NCI-H226 (cell line): ENCODE measurements around the gene ZFPM1.
A peak's percentile ranks its signal among the peaks of the same experiment; 100 is the strongest.

Experiments used
- DNase-seq: peaks from one replicate; pipeline ENCODE4 v3.0.0-alpha.2; 2015

Gene ZFPM1

GRCh38 chr16:88452482-88453216 is 431 bp upstream of the ZFPM1 start:
- peak; percentile 80 for DNase-seq

DNA sequence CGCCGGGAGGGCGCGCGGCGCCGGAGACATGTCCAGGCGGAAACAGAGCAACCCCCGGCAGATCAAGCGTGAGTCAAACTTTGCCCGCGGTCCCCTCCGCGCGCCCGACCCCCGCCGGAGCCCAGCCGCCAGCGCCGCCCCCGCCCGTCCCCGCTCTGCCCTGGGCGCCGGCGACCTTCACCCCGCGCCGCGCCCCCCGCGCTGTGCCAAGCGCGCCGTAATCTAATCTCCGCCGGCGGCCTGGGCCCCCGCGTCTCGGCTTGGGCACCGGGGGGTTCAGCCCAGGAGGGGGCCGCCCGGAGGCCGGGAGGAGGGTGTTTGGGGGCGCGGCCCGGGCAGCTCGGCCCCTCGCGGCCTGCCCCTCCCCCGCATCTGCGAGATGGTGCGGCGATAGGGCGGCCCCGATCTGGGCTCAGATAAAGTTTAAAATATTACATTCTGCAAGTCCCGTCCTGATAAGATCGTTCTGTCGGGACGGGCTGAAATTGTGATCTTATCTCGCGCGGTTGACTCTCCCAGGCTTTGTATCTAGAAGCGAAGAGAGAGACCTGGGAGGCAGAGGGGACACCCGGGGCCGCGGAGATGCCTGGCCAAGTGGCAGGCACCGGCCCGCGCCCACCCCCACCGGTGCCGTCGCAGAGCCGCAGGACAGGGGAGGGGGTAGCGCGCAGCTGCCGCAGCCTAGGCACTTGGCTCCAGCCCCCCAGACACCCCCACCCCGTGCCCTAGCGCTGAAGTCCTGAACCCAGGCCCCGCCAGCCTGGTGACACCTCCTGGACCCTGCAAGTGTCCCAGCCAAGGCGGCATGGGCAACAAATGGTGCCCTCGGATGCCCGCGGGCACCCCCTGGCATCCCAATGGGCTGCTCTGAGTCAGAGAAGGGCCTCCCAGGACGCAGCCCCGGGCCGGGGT is 787 bp downstream of the ZFPM1 start:
- DNase-seq = no peak

- no peak for DNase-seq
These were observed 1.5 kb downstream of the ZFPM1 start for GRCh38 chr16:88454523-88454947.

GRCh38 chr16:88455610-88456355 is 2.7 kb downstream of the ZFPM1 start:
- peak; percentile 33 for DNase-seq

DNA sequence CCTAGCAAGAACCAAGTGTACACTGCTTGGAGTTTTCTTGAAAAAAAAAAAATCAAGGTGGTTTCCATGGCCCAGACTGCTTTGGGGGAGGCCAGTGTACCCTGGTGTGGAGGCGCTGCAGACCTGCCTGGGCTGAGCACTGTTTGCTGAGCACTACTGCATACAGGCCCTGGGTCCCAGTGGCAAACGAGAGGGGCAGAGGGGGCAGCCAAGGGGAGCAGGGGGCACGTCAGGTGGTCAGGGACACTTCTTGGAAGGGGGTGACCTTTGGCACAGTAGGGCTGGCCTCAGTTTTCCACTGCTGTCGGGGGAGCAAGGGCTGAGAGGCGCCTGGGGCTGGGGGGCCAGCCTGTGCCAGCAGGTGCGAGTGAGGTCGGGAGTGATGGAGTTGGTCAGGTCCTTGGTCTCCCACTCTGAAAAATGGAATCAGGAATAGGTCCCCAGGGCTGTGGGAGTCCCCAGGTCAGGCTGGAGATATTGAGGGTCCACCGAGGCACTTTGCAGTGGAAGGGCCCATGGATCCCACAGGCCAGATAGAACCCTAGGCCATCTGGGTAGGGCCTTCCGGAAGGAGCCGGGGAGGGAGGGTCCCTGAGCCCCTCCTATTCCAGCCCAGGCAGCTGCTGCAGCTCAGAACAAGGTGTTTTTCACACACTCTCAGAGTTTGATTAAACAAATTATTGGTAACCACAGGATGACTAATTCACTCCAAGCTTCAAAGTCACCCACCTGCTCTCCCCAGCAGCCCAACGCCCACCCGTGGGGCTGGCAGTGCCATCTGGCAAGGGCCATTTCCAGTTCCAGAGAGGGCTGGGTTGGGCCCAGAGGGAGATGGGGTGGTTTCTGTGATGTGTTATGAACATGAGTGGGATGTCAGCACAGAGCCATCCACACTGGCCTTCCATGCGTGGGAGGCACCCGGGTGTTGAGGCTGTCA is 3.5 kb downstream of the ZFPM1 start:
- DNase-seq = no peak

GRCh38 chr16:88458039-88458772 is 5.1 kb downstream of the ZFPM1 start:
- no peak for DNase-seq

GRCh38 chr16:88458773-88459235 is 5.7 kb downstream of the ZFPM1 start:
- no peak for DNase-seq

- DNase-seq = peak; percentile 73
These were observed 6.4 kb downstream of the ZFPM1 start for GRCh38 chr16:88459366-88460073.

DNA sequence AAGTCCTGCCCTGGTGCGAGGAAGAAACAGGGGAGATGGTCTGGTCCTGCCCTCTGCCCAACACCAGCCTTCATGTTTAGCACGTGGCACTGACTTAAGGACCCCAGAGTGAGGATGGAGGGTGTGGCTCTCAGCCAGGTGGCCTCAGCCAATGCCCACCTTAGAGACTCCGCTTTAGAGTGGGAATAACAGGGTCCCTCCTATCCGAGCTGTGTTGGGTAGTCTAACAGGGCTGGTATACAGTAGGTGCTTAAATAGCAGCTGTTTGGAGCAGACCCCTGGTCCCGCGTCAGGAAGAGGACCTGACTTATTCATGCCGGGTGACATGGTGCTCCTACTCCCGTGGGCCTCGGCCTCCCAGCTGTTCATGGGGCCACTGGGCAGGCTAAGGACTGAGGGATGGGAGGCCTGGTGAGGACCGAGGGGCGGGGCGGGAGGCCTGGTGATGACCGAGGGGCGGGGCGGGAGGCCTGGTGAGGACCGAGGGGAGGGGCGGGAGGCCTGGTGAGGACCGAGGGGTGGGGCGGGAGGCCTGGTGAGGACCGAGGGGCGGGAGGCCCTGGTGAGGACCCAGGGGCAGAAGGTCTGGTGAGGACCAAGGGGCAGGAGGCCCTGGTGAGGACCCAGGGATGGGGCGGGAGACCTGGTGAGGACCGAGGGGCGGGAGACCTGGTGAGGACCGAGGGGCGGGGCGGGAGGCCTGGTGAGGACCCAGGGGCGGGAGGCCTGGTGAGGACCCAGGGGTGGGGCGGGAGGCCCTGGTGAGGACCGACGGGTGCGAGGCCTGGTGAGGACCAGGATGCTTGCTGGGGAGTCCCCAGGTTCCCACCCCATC is 7.6 kb downstream of the ZFPM1 start:
- no peak for DNase-seq

- peak; percentile 84 for DNase-seq
These were observed 8.5 kb downstream of the ZFPM1 start for GRCh38 chr16:88461331-88462269.

DNA sequence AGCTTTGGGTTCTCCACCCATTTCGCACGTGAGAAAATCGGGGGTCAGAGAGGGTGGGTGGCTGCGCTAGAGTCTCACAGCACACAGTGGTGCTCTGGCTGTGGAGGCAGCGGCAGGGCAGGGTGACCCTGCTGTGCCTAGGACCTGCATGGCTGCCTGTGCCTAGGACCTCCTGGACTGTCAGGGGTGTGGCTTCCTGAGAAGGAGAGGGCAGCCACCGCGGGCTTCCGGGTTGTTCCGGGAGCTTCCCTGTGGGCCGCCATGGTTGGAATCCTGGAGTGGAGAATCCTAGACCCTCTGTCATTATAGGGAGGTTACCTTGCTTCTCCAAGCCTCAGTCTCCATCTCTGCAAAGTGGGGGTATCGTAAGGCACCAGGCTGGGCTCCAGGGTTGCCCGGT is 9.3 kb downstream of the ZFPM1 start:
- no peak for DNase-seq

DNA sequence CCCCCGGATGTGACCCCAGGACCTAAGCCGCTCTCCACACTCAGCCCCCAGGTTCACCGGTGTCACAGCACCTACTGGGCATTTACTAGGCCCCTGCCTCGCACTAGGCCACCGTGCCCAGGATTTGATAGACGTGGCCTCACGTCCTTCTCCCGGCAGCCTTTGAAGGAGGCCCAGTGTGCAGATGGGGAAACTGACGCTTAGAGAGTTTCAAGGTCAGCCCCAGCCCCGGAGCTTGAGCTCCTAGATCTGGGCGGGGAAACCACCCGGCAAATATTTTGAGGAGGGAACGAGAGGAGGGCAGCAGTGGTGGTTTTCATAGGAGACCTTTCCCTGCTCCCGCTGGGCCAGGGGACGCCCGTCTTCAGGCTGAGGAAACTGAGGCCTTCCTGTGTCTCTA is 10.3 kb downstream of the ZFPM1 start:
- no peak for DNase-seq

GRCh38 chr16:88464447-88465318 is 11.6 kb downstream of the ZFPM1 start:
- peak; percentile 93 for DNase-seq

DNA sequence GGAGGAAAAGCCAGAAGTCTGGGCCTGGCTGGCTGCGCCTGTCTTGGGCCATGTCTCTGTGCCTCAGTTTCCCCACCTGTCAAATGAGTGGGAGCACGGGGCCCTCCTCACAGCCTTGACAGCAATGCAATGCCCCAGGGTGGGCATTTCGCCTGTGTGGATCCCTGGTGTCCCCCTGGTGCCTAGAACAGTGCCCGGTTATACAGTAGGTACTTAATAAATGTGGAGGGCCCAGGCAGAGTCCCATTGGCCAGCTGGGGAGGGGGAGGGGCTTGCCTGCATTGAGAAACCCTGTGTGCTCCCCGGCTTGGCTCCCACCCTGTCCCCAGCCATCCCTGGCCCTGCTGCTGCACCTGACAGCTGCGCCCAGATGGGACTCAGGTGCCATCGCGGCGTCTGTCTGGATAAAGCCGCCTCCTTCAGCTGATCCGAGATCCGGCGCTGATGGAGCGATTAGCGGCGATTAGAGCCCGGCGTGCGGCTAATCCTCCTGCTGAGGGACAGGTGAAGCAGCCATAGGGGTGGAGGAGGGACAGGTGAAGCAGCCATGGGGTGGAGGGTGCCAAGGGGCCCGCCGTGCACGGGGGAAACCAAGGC is 12.4 kb downstream of the ZFPM1 start:
- DNase-seq = no peak

DNA sequence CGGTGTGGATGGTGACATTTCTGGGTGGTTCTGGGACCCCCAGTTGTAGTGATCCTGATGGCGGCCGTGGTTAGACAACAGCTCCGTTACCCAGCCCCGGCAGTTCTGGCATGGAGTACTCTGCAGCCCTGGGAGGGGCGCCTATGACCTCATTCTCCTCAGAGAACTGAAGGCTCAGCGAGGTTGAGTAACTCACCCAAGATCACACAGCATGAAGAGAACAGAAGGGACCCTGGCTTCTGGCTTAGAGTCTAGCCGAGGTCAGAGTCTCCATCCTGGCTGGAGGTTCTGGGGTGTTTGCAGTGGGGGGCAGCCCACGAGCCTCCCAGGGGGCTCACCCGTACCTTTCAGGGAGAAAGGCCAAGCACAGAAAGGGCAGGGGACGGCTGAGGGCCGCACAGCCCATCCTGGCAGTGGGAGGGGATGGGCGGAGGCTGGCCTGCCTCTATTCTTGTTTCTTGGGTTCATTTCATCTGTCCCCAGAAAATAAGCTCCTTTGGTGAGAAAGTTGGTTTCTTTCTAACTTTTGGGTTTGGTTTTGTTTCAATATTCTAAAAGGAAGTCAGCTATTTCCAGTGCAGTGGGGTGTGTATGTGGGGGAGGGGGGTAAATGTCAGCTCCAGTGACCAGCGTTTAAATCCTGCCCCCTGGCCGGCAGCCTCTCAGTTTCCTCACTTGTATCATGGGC is 13.2 kb downstream of the ZFPM1 start:
- DNase-seq = no peak

- DNase-seq = no peak
These were observed 13.9 kb downstream of the ZFPM1 start for GRCh38 chr16:88466949-88467348.
